Astrocyte of the cerebellum (primary cell): ENCODE measurements around the gene ADIPOR1.

Experiments
- DNase-seq: peaks from one replicate; pipeline ENCODE4 v3.0.0-alpha.2; 2011; ENCODE audit warnings: low read depth
- H3K4me3 ChIP-seq: 2 replicates; pipeline ENCODE4 v1.5.1; 2011; ENCODE audit warnings: mild to moderate bottlenecking, low read depth, low read length, moderate library complexity
- CTCF ChIP-seq: IDR thresholded peaks from 2 replicates; pipeline ENCODE4 v1.5.1; 2012; ENCODE audit warnings: low read length, low read depth, moderate library complexity, mild to moderate bottlenecking; ENCODE audit errors: missing control alignments
- in situ Hi-C: cut with HindIII; loops from 2 replicates; pipeline ENCODE4 v1.10.0; 2017; ENCODE audit warnings: low sequenced_read_pairs

The ADIPOR1 gene

GRCh38 chr1:202961220-202961880 is 3.2 kb upstream of the ADIPOR1 start:
- TF ChIP-seq CTCF: no peak
- in situ Hi-C loops: no loop called here
- DNase-seq: no peak
- H3K4me3 ChIP-seq: no peak overlapping the region

GRCh38 chr1:202959276-202959620 is 1.1 kb upstream of the ADIPOR1 start:
- no peak overlapping the region for H3K4me3 ChIP-seq

GRCh38 chr1:202958544-202959275 is 598 bp upstream of the ADIPOR1 start:
- H3K4me3 ChIP-seq: peak overlapping the region; percentile 95
- DNase-seq: no peak
- no peak for TF ChIP-seq CTCF
- in situ Hi-C loops: no loop called here

More at GRCh38 chr1:202959276-202959620, 1.1 kb upstream of the ADIPOR1 start:
- DNase-seq: no peak
- in situ Hi-C loops: no loop called here
- no peak for TF ChIP-seq CTCF

GRCh38 chr1:202956969-202957368 is 1.1 kb downstream of the ADIPOR1 start:
- TF ChIP-seq CTCF: no peak
- DNase-seq: no peak
- in situ Hi-C loops: no loop called here
- H3K4me3 ChIP-seq: peak overlapping the region; percentile 95

- in situ Hi-C loops: no loop called here
- no peak for TF ChIP-seq CTCF
- no peak for DNase-seq
- H3K4me3 ChIP-seq: no peak overlapping the region
Measured at GRCh38 chr1:202954057-202954745, 3.9 kb downstream of the ADIPOR1 start.

GRCh38 chr1:202953392-202953791 is 4.7 kb downstream of the ADIPOR1 start:
- DNase-seq: no peak
- no peak overlapping the region for H3K4me3 ChIP-seq
- in situ Hi-C loops: no loop called here
- no peak for TF ChIP-seq CTCF
